Measurements from ENCODE around the gene SOHLH1.

SOHLH1 gene

DNA sequence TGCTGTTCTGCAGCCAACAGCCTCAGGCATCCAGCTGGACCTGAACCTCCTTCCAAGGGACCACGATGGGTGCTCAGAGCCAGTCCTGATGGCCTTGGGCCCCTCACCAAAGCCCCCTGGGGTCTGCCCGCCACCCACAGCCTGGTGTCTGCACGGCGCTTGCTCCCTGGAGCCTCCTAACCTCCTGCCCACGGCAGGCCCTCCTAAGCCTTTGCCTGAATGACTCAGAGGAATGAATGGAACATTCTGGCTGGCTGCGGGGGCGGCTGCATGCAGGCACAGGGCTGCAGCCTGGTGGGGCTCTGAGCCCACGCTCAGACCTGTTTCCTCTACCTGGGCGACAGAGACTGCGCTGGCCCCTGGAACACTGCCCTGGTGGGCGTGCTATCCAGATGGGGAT is 6.9 kb downstream of the SOHLH1 start:
- ChIA-PET POLR2A (no interaction called here), CTCF (interaction anchor here (2.3 kb wide), 1 partner anchor 11 kb away, joined by 19 read pairs; the partner anchor contains the start of gene KCNT1)
- no peak for DNase-seq (ENCODE audit: low read depth, low spot score)
- no peak overlapping the region for H3K4me3 ChIP-seq (ENCODE audit: low read depth, low read length)
- TF ChIP-seq, protein P1, sequence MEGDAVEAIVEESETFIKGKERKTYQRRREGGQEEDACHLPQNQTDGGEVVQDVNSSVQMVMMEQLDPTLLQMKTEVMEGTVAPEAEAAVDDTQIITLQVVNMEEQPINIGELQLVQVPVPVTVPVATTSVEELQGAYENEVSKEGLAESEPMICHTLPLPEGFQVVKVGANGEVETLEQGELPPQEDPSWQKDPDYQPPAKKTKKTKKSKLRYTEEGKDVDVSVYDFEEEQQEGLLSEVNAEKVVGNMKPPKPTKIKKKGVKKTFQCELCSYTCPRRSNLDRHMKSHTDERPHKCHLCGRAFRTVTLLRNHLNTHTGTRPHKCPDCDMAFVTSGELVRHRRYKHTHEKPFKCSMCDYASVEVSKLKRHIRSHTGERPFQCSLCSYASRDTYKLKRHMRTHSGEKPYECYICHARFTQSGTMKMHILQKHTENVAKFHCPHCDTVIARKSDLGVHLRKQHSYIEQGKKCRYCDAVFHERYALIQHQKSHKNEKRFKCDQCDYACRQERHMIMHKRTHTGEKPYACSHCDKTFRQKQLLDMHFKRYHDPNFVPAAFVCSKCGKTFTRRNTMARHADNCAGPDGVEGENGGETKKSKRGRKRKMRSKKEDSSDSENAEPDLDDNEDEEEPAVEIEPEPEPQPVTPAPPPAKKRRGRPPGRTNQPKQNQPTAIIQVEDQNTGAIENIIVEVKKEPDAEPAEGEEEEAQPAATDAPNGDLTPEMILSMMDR (IDR thresholded peaks at IDR 0.05; ENCODE audit: insufficient read depth, low read length, missing control alignments) = no peak

DNA sequence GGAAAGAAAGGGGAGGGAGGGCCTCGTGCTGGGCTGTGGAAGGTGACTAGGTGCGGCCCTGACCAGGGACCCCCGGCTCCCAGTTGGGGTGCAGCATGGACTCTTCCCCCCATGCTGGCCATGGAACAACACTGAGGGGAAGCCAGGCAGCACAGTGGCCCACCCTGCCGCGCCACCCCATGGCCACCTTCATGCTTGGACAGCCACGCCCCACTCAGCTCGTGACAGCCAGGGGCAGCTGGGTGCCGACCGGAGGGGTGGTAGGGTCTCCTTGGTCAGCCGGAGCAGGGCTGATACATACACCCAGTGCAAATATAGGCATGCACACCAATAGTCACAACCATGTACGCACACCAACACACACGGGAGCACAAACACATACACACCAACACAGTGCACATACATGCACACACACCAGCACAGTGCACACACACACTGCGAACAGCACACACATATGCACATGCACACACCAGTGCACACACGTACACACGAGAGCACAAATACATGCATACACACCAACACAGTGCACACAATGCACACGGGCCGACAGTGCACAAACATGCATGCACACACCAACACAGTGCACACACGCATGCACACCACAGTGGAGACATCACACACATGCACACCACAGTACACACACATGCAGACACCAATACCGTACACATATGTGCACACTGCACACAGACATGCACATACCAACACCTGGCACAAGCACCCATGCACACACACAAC is 8.3 kb downstream of the SOHLH1 start:
- POLR2A ChIA-PET = no interaction called here
- no peak overlapping the region for H3K4me3 ChIP-seq (ENCODE audit: low read depth, low read length)
- TF ChIP-seq, protein P1 (IDR thresholded peaks at IDR 0.05; ENCODE audit: insufficient read depth, low read length, missing control alignments) = no peak
- CTCF ChIA-PET = no interaction called here
- no peak for DNase-seq (ENCODE audit: low read depth, low spot score)

DNA sequence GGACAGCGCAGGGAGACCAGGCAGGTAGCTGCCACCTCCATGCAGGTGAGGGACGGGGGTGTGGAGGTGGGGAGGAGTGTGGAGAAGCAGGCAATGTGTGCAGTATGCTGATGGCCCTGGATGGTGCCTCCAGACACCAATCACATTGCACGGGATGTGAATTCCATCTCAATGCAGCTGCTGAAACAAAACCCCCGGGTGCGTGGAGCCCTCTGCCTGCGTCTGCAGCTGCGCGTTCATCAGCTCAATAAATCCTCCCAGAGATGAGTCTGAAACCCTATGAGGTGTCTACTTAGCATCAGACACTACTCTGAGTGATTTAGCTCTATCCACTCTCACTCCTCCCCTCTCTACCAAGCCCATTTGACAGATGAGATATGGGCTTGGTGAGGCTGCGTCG is 10.3 kb downstream of the SOHLH1 start:
- ChIA-PET CTCF (no interaction called here), POLR2A (no interaction called here)
- TF ChIP-seq, protein P1 (IDR thresholded peaks at IDR 0.05; ENCODE audit: insufficient read depth, low read length, missing control alignments) = no peak
- no peak for DNase-seq (ENCODE audit: low read depth, low spot score)
- no peak overlapping the region for H3K4me3 ChIP-seq (ENCODE audit: low read depth, low read length)

DNA sequence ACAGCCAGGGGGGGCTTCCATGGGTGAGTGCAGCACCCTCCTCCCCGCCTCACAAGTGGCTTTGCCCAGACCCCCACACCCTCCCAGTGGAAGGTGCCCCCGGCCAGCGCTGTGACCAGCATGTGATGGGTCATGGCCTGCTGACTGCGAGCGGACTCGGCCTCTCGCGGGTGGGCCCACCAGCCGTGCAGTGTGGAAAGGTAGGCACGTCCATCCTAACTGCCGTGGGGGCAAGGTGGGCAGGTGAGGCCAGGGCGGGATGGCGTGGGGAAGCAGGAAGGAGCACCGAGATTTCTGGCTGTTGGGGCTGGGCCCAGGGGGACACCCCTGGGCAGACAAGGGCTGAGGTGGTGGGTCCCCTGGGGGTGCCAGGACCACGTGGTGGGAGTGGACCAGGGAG is 12.1 kb downstream of the SOHLH1 start:
- no peak for DNase-seq (ENCODE audit: low read depth, low spot score)
- TF ChIP-seq, protein P1 (IDR thresholded peaks at IDR 0.05; ENCODE audit: insufficient read depth, low read length, missing control alignments) = no peak
- H3K4me3 ChIP-seq (ENCODE audit: low read depth, low read length) = no peak overlapping the region
- POLR2A ChIA-PET = no interaction called here
- CTCF ChIA-PET = no interaction called here

DNA sequence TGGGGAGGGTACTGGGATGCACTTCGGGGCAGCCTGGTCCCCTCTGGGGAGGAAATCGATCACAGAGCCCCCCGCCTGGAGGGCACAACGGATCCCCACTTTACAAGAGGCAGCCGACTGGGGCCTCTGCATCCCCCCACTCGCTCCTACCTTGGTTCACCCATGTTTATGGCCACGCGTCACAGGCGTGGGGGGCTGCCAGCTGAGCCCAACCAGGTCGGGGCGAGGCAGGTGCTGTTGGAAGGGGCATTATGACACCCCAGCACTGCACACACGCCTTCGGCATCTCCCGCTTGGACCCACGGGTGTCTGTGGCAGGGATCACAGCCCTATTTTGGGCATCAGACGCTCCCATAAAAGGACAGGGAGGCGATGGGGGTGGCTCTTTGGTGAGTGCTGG is 14.6 kb downstream of the SOHLH1 start:
- ChIA-PET POLR2A (no interaction called here), CTCF (no interaction called here)
- no peak for DNase-seq (ENCODE audit: low read depth, low spot score)
- TF ChIP-seq, protein P1 (IDR thresholded peaks at IDR 0.05; ENCODE audit: insufficient read depth, low read length, missing control alignments) = no peak
- H3K4me3 ChIP-seq (ENCODE audit: low read depth, low read length) = no peak overlapping the region

DNA sequence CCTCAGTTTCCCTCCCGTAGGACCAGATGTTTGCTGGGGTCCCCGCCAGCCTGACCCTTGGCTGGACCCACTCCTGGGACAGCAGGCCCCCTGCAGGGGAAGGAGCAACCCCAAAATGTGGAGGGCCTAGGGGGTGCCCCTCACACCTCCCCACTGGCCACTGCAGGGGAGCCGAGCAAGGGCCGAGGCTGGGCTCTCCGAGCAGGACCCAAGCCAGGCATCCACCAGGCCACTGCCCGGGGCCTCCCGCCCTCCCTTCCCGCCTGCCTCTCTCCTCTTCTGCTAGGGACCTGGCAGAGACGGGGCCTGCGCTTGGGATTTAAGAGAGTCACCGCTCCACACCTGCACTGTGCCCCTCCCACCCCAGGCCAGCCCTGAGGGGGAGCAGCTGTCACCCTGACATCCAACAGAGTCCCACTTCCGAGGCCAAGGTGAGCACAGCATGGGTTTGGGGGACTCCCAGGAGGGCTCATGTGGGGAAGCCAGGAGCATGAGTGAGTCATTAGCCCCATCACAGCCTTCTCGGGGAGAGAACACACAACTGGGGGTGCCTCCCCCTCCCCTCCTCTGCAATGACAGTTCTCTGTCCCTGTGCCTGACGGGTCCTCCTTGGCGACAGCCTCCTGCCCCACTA is 15.8 kb downstream of the SOHLH1 start:
- ChIA-PET CTCF (no interaction called here), POLR2A (no interaction called here)
- TF ChIP-seq, protein P1 (IDR thresholded peaks at IDR 0.05; ENCODE audit: insufficient read depth, low read length, missing control alignments) = no peak
- no peak for DNase-seq (ENCODE audit: low read depth, low spot score)
- no peak overlapping the region for H3K4me3 ChIP-seq (ENCODE audit: low read depth, low read length)

Data from AG04449 (cell line).